Measurements from ENCODE around the gene AGBL5.

Gene AGBL5

DNA sequence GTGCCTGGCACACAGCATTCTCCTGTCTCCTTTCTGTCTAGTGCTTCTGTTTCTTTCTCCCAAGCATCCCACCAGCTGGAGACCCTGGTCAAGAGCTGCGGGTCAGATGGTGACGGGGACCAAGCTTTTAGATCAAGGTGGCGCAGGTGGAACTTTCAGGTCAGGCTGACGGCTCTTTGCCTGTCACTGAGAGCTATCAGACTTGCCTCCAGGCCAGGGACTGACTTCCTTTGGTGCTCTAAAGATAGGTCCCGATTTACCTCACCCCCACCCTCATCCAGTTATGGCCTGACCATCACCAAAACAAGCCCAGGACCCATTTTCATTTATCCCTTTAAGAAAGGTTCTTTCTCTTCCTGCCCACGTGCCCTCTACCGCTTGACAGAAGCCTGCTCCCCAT lies 25.8 kb downstream of the AGBL5 start:
- no peak overlapping the region for H3K4me2 ChIP-seq (ENCODE audit: insufficient read depth, low read length)
- H3K27ac ChIP-seq (ENCODE audit: low read length): no peak overlapping the region
- DNase-seq (no peak), ATAC-seq (ENCODE audit: insufficient read depth, low read depth) (no peak)
- H3K79me2 ChIP-seq (ENCODE audit: insufficient read depth, low read length): no peaks in the 10 kb centered on the region
- H3K4me3 ChIP-seq (ENCODE audit: low read depth in 1 of 2, low read length in 2 of 2): no peak overlapping the region
- H4K20me1 ChIP-seq (ENCODE audit: insufficient read depth, low read length): no peaks in the 10 kb centered on the region
- no peaks in the 10 kb centered on the region for H3K9me3 ChIP-seq (ENCODE audit: insufficient read depth, low read length, severe bottlenecking)
- H3K4me1 ChIP-seq (ENCODE audit: insufficient read depth, low read length): peaks cover 54% of the 10 kb centered on the region
- no peak for TF ChIP-seq EZH2 (IDR thresholded peaks at IDR 0.05; ENCODE audit: borderline replicate concordance, low read depth, low read length, severe bottlenecking)
- TF ChIP-seq, protein P1, sequence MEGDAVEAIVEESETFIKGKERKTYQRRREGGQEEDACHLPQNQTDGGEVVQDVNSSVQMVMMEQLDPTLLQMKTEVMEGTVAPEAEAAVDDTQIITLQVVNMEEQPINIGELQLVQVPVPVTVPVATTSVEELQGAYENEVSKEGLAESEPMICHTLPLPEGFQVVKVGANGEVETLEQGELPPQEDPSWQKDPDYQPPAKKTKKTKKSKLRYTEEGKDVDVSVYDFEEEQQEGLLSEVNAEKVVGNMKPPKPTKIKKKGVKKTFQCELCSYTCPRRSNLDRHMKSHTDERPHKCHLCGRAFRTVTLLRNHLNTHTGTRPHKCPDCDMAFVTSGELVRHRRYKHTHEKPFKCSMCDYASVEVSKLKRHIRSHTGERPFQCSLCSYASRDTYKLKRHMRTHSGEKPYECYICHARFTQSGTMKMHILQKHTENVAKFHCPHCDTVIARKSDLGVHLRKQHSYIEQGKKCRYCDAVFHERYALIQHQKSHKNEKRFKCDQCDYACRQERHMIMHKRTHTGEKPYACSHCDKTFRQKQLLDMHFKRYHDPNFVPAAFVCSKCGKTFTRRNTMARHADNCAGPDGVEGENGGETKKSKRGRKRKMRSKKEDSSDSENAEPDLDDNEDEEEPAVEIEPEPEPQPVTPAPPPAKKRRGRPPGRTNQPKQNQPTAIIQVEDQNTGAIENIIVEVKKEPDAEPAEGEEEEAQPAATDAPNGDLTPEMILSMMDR (IDR thresholded peaks at IDR 0.05; ENCODE audit: borderline replicate concordance, extremely low read depth, low read length, poor library complexity, severe bottlenecking): no peak
- H3K36me3 ChIP-seq (ENCODE audit: insufficient read depth, low read length): no peaks in the 10 kb centered on the region
- no peak overlapping the region for H3K9ac ChIP-seq (ENCODE audit: low read depth, low read length)
- no peaks in the 10 kb centered on the region for H3K27me3 ChIP-seq (ENCODE audit: insufficient read depth, low read length, poor library complexity)
- H2AFZ ChIP-seq (ENCODE audit: low read depth, low read length): no peak overlapping the region

DNA sequence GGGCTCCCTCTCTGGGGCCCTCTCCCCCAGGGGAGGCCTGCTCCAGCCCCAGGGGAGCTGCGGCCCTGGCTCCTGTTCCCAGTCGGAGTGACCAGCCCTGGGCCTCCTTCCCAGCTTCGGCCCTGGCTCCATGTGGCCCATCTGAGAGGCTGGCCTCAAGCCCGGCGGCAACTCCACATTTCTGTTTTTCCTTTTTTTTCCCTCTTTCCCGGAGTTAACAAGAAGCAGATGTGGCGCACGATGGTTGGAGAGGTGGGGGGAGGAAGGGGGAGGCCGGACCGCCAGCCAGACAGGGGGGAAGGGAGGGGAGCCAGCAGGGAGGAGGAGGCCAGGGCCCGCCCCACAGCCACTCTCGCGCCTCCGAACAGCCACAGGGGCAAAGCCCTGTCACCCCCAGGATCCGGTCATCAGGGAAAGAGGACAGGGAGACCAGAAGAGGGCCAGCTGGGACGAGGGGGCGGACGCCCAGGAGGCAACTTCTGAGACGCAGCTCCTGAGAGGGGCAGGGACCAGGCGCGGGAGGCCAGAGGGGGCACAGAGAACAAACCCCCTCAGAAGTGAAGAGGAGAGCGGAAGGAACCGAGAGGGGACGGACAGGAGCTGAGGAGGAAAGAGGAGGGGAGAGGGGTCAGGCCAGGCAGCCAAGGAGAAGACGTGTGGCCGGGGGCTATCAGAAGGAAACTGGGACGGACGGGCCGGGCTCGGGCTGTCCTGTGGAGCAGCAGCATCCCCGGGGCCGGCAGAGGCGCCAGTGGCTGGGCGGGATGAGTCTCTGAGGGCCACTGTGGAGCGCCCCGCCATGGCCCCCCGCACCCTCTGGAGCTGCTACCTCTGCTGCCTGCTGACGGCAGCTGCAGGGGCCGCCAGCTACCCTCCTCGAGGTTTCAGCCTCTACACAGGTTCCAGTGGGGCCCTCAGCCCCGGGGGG lies 27.1 kb downstream of the AGBL5 start, which contains the start of gene EMILIN1:
Gene EMILIN1, plus strand, starts transcription at position 349 of the 928 bp plus-strand sequence. Its CDS starts 451 bp downstream, at position 800.
- Histone ChIP-seq H3K4me1 (ENCODE audit: insufficient read depth, low read length) (peaks cover 52% of the 10 kb centered on the region), H3K9ac (ENCODE audit: low read depth, low read length) (no peak within 1 kb of the TSS), H4K20me1 (ENCODE audit: insufficient read depth, low read length) (no peaks in the 10 kb centered on the region), H2AFZ (ENCODE audit: low read depth, low read length) (no peak within 1 kb of the TSS), H3K4me2 (ENCODE audit: insufficient read depth, low read length) (no peak within 1 kb of the TSS), H3K27me3 (ENCODE audit: insufficient read depth, low read length, poor library complexity) (no peaks in the 10 kb centered on the region), H3K27ac (ENCODE audit: low read length) (no peak within 1 kb of the TSS), H3K36me3 (ENCODE audit: insufficient read depth, low read length) (no peaks in the 10 kb centered on the region), H3K9me3 (ENCODE audit: insufficient read depth, low read length, severe bottlenecking) (no peaks in the 10 kb centered on the region), H3K79me2 (ENCODE audit: insufficient read depth, low read length) (no peaks in the 10 kb centered on the region), H3K4me3 (ENCODE audit: low read depth in 1 of 2, low read length in 2 of 2) (no peak within 1 kb of the TSS)
- no peak for ATAC-seq (ENCODE audit: insufficient read depth, low read depth)
- no peak for DNase-seq
- TF ChIP-seq, protein P1 (IDR thresholded peaks at IDR 0.05; ENCODE audit: borderline replicate concordance, extremely low read depth, low read length, poor library complexity, severe bottlenecking): no peak
- TF ChIP-seq EZH2 (IDR thresholded peaks at IDR 0.05; ENCODE audit: borderline replicate concordance, low read depth, low read length, severe bottlenecking): no peak

DNA sequence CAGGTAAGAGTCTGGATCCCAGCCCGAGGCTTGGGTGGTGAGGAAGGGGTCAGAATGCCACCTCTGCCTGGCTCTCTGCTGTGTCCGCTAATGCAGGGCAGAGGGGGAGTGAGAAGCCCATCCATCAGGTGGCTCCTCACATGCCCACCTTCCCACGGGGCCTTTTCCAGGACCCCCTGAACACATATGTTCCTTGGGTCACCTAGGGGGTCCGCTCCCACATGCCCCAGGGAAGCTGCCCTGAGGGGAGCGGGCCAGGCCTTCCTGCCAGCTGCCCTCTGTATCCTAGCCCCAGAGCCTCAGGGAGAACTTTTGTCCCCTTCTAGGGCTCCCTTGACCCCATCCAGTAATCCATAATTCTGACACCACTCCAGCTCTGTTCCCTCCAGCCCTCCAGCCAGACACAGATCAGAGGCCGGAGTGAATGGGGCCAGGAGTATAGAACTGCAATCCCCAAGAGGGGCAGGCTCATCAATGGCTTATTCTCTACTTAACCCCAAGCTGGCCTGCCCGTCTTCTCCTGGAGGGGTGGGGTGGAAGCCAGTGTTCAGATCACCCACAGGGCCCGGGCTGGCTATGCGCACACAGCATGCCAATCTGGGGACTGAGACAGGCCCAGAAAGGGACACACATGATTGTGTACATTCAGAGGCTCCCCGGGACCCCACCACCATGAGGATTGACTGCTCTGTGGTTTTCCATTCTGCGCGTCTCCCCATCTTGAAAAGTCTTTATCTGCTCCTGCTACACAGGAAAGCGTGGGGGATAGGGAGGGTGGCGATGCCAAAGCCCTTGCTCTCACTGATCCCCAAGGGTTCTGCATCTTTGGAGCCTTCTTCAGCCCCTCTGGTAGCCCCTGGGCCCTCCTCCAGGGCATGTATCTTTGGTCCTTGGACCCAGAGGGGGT lies 28.0 kb downstream of the AGBL5 start:
- no peaks in the 10 kb centered on the region for H3K9me3 ChIP-seq (ENCODE audit: insufficient read depth, low read length, severe bottlenecking)
- ATAC-seq (ENCODE audit: insufficient read depth, low read depth) (no peak), DNase-seq (no peak)
- H3K4me1 ChIP-seq (ENCODE audit: insufficient read depth, low read length): peaks cover 44% of the 10 kb centered on the region
- H3K27me3 ChIP-seq (ENCODE audit: insufficient read depth, low read length, poor library complexity): no peaks in the 10 kb centered on the region
- H3K9ac ChIP-seq (ENCODE audit: low read depth, low read length): no peak overlapping the region
- H4K20me1 ChIP-seq (ENCODE audit: insufficient read depth, low read length): no peaks in the 10 kb centered on the region
- no peak overlapping the region for H3K27ac ChIP-seq (ENCODE audit: low read length)
- TF ChIP-seq, protein P1 (IDR thresholded peaks at IDR 0.05; ENCODE audit: borderline replicate concordance, extremely low read depth, low read length, poor library complexity, severe bottlenecking): no peak
- no peak for TF ChIP-seq EZH2 (IDR thresholded peaks at IDR 0.05; ENCODE audit: borderline replicate concordance, low read depth, low read length, severe bottlenecking)
- H3K79me2 ChIP-seq (ENCODE audit: insufficient read depth, low read length): no peaks in the 10 kb centered on the region
- H3K4me2 ChIP-seq (ENCODE audit: insufficient read depth, low read length): no peak overlapping the region
- H2AFZ ChIP-seq (ENCODE audit: low read depth, low read length): no peak overlapping the region
- H3K4me3 ChIP-seq (ENCODE audit: low read depth in 1 of 2, low read length in 2 of 2): no peak overlapping the region
- no peaks in the 10 kb centered on the region for H3K36me3 ChIP-seq (ENCODE audit: insufficient read depth, low read length)

All from DND-41 (cell line).